Esophagus muscularis mucosa (tissue), 4 donors: ENCODE measurements around the gene TMEM260. TPM values are rescaled to one million over a fixed set of nuclear protein-coding genes. Genes with fewer than 3 reads are reported as not detected.

ENCODE experiments used
- DNase-seq: peaks from one replicate; pipeline ENCODE4 v3.0.0-alpha.2; 2017; ENCODE audit errors: extremely low spot score
- H3K27ac ChIP-seq, 4 donors: fragments of 200-600 bp; sonication (generic); replicated peaks in 1 of 4; 1 replicate in 3 of 4; 2 replicates in 1 of 4; pipeline ENCODE4 v1.5.1; 2016 to 2019; ENCODE audit warnings: mild to moderate bottlenecking in 1 of 4
- H3K27me3 ChIP-seq, 4 donors: fragments of 200-600 bp; sonication (generic); one replicate each; pipeline versions ENCODE4 v1.5.1 to v1.6.0; 2016 to 2019
- H3K36me3 ChIP-seq, 4 donors: fragments of 200-600 bp; sonication (generic); one replicate each; pipeline ENCODE4 v1.5.1; 2016 to 2019
- H3K4me1 ChIP-seq, 4 donors: fragments of 200-600 bp; sonication (generic); one replicate each; pipeline ENCODE4 v1.5.1; 2016 to 2019
- H3K4me3 ChIP-seq, 4 donors: fragments of 200-600 bp; sonication (generic); 1 replicate in 2 of 4; 2 replicates in 2 of 4; pipeline ENCODE4 v1.5.1; 2016 to 2019; ENCODE audit warnings: mild to moderate bottlenecking in 4 of 4, moderate library complexity in 1 of 4
- H3K9me3 ChIP-seq, 4 donors: fragments of 200-600 bp; sonication (generic); 1 replicate in 3 of 4; 2 replicates in 1 of 4; pipeline ENCODE4 v1.5.1; 2016 to 2019
- CTCF ChIP-seq, 3 experiments: fragments of 200-600 bp in 2 of 3; fragments of 450-650 bp in 1 of 3; sonication (generic) in 2 of 3; IDR thresholded peaks; one replicate each; pipeline ENCODE4 v1.5.1; 2017 to 2019; ENCODE audit warnings: antibody characterized with exemption in 3 of 3, mild to moderate bottlenecking in 2 of 3, moderate library complexity in 1 of 3
- EP300 ChIP-seq: sonication (generic); formaldehyde crosslinking; IDR thresholded peaks from one replicate; pipeline ENCODE4 v1.6.1; 2017; ENCODE audit warnings: antibody characterized with exemption
- POLR2A ChIP-seq: fragments of 450-650 bp; IDR thresholded peaks from one replicate; pipeline ENCODE4 v1.6.1; 2017; ENCODE audit warnings: antibody characterized with exemption, moderate library complexity, mild to moderate bottlenecking, low read depth
- POLR2AphosphoS5 ChIP-seq, 2 donors: sonication (generic); formaldehyde crosslinking; IDR thresholded peaks; one replicate each; pipeline ENCODE4 v1.6.1; 2017; ENCODE audit warnings: antibody characterized with exemption in 2 of 2
- WGBS: methylation state at CpG from one replicate; pipeline ENCODE4 v1.1.5; 2018; 5-methylcytosine and 5-hydroxymethylcytosine counted together
- intact Hi-C: fragments of 100-400 bp; cut with DNase I; formaldehyde crosslinking; loops from one replicate; pipeline ENCODE4 v1.15.1; 2023
- total RNA-seq, 4 donors: library from RNA; depleted of rRNA; stranded (reverse); fragments of >200 nt; gene quantifications; one replicate each; pipeline versions ENCODE4 v1.1.0 to v1.2.1, GENCODE V29; 2016

Gene TMEM260
- total RNA-seq, 4 donors from 2014 or later, result 5.8 to 15.5 (median 11.7) TPM

GRCh38 chr14:56632195-56632594 is 52.6 kb downstream of the TMEM260 start:
- no peak for TF ChIP-seq POLR2A
- TF ChIP-seq CTCF (IDR thresholded peaks at IDR 0.05), result no peak
- intact Hi-C loops, result no loop called here
- Histone ChIP-seq H3K27me3 (no peaks in the 10 kb centered on the region), H3K36me3 (peaks cover 40 to 98% (median 63%) of the 10 kb centered on the region in 4 donors), H3K27ac (no peak overlapping the region), H3K4me1 (no peaks in the 10 kb centered on the region), H3K4me3 (no peak overlapping the region), H3K9me3 (peaks cover 0 to 13% (median 3%) of the 10 kb centered on the region in 4 donors)
- 100% methylated on average over 2 of the region's 2 CpGs for WGBS
- no peak for DNase-seq

GRCh38 chr14:56633544-56633943 is 53.9 kb downstream of the TMEM260 start:
- Histone ChIP-seq H3K9me3 (peaks cover 0 to 13% (median 3%) of the 10 kb centered on the region in 4 donors), H3K4me1 (no peaks in the 10 kb centered on the region), H3K4me3 (no peak overlapping the region), H3K36me3 (peaks cover 54 to 98% (median 72%) of the 10 kb centered on the region in 4 donors), H3K27ac (no peak overlapping the region), H3K27me3 (no peaks in the 10 kb centered on the region)
- TF ChIP-seq EP300 (no peak), POLR2A (no peak), CTCF (IDR thresholded peaks at IDR 0.05) (no peak), POLR2AphosphoS5 (IDR thresholded peaks at IDR 0.05) (no peak)
- no peak for DNase-seq
- intact Hi-C loops, result no loop called here
- 86% methylated on average over 1 of the region's 1 CpG for WGBS

- no peak for TF ChIP-seq CTCF (IDR thresholded peaks at IDR 0.05)
- no peak for TF ChIP-seq POLR2A
- no peak for TF ChIP-seq POLR2AphosphoS5 (IDR thresholded peaks at IDR 0.05)
- TF ChIP-seq EP300, result no peak
- no peaks in the 10 kb centered on the region for H3K4me1 ChIP-seq
- H3K9me3 ChIP-seq, result peaks cover 0 to 8% (median 3%) of the 10 kb centered on the region in 4 donors
- no peak overlapping the region for H3K27ac ChIP-seq
- no peaks in the 10 kb centered on the region for H3K27me3 ChIP-seq
- intact Hi-C loops, result no loop called here
- DNase-seq, result no peak
- H3K36me3 ChIP-seq, result peaks cover 68 to 99% (median 85%) of the 10 kb centered on the region in 4 donors
- WGBS, result 94% methylated on average over 2 of the region's 2 CpGs
- no peak overlapping the region for H3K4me3 ChIP-seq
Observed at GRCh38 chr14:56635041-56635440, 55.4 kb downstream of the TMEM260 start.

- no peaks in the 10 kb centered on the region for H3K4me1 ChIP-seq
- no peaks in the 10 kb centered on the region for H3K9me3 ChIP-seq
- no peak overlapping the region for H3K27ac ChIP-seq
- peaks cover 3 to 15% (median 8%) of the 10 kb centered on the region in 4 donors for H3K36me3 ChIP-seq
- no peak overlapping the region for H3K4me3 ChIP-seq
- TF ChIP-seq EP300, result no peak
- TF ChIP-seq POLR2AphosphoS5 (IDR thresholded peaks at IDR 0.05), result no peak
- no peak for TF ChIP-seq CTCF (IDR thresholded peaks at IDR 0.05)
- no peak for TF ChIP-seq POLR2A
- intact Hi-C loops, result no loop called here
- no peaks in the 10 kb centered on the region for H3K27me3 ChIP-seq
- DNase-seq, result no peak
- WGBS, result 87% methylated on average over 2 of the region's 2 CpGs
Observed at GRCh38 chr14:56647493-56647892, 67.9 kb downstream of the TMEM260 start.
